HG03135 (cell line): Measurements from ENCODE around the gene OR6C68.
"Not testable (repeated sequence)": the region's sequence is repeated elsewhere in the genome, so short reads cannot be mapped to it uniquely, and the experiment has no call there.

Experiments
- ATAC-seq: cut with Tn5 transposase; IDR thresholded peaks from one replicate; pipeline ENCODE4 v1.9.1; 2021; ENCODE audit warnings: mild to moderate bottlenecking, moderate library complexity; ENCODE audit not compliant: unreplicated experiment

Gene OR6C68

DNA sequence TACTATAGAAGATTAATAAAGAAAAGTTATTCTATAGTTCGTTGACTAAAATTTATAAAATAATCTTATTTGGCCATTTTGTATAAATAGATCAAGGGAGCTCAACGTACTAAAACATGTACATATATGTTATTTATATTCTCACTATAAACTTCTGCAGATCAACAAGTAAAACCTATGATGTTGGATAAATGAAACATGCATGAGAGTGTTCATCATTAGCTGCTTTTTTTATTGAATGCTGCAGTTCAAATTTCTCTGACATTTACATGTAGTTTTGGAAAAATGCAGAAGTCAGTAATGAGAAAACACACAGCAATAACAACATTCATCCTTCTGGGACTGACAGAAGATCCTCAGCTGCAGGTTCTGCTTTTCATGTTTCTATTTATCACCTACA, at the start of gene OR6C68:
TSS of gene OR6C68 (plus strand) at position 301 of the 400 bp plus-strand sequence. CDS start at position 301, 0 bp downstream.
- no peak for ATAC-seq

DNA sequence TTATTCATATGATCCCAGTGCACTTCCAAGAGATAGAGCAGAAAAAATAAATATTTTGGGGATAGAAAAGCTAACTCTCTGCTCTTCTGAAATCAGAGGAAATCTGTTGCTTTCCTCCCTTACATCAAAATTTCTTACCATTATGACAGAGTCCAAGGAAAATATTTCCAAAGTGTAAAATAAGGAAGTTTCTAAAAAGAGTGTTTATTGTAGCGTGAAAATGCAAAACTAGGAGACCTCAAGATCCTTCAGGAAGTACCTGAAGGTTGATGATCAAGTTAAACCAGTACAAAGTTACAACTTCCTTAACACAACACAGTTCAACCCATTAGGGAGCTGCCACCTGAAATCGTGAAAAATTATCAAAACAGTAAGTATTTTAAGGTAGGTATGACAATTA, 48.4 kb upstream of the OR6C68 start, which contains the start of gene OR6C2:
TSS of gene OR6C2 (plus strand) at position 301 of the 400 bp plus-strand sequence. CDS start 8,138 bp downstream, outside the sequence.
- ATAC-seq = no peak

GRCh38 chr12:55445357-55445756, 46.8 kb upstream of the OR6C68 start:
- no peak for ATAC-seq

DNA sequence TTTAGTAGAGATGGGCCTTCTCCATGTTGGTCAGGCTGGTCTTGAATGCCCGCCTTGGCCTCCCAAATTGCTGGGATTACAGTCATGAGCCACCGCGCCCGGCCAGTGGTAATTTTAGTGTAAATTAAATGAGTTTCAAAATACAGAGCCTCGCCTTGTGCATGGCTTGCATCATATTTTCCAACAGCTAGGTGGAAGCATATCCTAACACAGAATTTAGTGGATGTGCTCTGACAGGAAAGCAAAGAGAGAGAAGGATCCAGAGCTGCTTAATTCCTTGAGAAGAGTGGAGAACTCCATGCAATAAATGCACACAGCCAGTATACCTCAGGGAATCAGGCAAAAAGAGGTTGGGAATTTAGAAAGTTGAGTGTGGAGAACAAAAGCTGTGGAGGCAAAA, 45.9 kb upstream of the OR6C68 start:
- no peak for ATAC-seq

GRCh38 chr12:55448825-55449224, 43.4 kb upstream of the OR6C68 start:
- no peak for ATAC-seq

- ATAC-seq = not testable (repeated sequence)
Observed at GRCh38 chr12:55464926-55465325, 27.3 kb upstream of the OR6C68 start.

- no peak for ATAC-seq
Observed at GRCh38 chr12:55467836-55468235, 24.3 kb upstream of the OR6C68 start.

DNA sequence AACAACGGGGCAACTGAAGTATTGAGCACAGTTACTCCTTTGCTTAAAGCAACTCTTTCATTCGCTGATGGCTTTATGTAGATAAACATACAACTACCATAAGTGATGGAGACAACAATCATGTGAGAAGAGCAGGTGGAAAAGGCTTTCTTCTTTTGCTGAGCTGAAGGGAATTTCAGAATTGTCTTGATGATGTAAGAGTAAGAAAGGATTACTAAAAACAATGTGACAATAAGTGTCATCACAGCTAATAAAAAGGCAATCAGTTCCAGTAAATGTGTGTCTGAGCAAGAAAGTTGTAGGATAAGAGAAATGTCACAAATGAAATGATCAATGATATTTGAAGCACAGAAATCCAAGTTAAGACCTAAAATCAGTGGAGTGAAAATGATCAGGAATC, 22.9 kb upstream of the OR6C68 start:
- no peak for ATAC-seq

- ATAC-seq = no peak
Observed at GRCh38 chr12:55470088-55470829, 21.9 kb upstream of the OR6C68 start, which contains the start of gene OR6C70. Gene OR6C70, minus strand, starts transcription at chr12:55470138. Its CDS starts 0 bp downstream, at chr12:55470138.

- no peak for ATAC-seq
Observed at GRCh38 chr12:55472264-55472663, 19.9 kb upstream of the OR6C68 start.

DNA sequence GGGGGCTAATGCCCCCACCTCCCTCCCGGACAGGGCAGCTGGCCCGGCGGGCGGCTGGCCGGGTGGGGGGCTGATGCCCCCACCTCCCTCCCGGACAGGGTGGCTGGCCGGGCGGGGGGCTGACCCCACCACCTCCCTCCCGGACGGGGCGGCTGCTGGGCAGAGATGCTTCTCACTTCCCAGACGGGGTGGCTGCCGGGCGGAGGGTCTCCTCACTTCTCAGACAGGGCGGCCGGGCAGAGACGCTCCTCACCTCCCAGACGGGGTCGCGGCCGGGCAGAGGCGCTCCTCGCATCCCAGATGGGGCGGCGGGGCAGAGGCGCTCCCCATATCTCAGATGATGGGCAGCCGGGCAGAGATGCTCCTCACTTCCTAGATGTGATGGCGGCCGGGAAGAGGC, 13.0 kb upstream of the OR6C68 start:
- not testable (repeated sequence) for ATAC-seq

DNA sequence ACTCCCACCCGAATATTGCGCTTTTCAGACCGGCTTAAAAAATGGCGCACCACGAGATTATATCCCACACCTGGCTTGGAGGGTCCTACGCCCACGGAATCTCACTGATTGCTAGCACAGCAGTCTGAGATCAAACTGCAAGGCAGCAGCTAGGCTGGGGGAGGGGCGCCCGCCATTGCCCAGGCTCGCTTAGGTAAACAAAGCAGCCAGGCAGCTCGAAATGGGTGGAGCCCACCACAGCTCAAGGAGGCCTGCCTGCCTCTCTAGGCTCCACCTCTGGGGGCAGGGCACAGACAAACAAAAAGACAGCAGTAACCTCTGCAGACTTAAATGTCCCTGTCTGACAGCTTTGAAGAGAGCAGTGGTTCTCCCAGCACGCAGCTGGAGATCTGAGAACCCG, 7.9 kb upstream of the OR6C68 start:
- ATAC-seq = not testable (repeated sequence)

DNA sequence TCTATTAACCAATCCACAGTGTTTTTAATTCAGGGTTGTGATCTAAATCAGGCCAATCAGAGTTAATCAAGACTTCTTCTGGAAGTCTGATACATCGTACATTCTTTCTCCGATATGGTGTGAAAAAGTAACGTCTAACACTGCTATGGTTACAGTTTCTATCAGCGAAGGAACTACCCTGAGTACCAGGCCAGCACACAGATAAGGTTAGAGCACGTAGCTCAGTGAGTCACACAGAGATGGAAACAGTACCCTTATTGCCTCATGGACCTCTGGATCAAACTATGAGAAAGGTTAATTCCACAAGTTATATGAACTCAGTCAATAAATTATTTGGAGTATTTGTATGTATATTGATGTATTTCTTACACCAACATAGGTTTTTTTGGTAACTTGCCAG, 3.3 kb downstream of the OR6C68 start:
- ATAC-seq = no peak

DNA sequence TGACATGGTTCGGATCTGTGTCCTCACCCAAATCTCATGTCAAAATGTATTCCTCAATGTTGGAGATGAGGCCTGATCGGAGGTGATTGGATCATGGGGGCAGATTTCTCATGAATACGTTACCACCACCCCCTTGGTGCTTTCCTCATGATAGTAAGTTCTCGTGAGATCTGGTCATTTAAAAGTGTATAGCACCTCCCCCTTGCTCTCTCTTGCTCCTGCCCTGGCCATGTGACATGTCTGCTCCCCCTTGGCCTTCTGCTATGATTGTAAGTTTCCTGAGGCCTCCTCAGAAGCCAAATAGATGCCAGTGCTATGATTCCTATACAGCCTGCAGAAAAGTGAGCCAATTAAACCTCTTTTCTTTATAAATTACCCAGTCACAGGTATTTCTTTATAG, 7.1 kb downstream of the OR6C68 start:
- no peak for ATAC-seq

DNA sequence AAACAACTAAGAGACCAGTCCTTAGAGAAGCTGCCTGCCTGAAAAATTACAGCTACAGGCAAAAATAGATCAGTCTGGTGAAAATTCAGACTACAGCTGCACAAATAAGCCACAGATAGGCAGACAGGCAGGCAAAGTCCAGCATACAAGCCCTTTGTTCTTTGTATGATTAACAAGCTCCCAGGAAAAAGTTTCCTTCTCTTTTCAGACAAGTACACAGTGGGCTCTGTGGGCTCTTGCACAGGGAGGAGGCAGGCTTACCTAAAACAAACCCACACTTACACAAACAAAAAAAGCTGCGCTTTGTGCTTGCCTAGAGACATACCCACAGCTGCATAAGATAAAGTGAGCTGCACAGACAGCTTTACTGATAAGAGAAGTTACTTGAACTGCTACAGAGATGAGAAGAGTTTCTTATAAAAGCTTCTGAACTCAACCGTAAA, 7.7 kb downstream of the OR6C68 start:
- no peak for ATAC-seq

- no peak for ATAC-seq
Observed at GRCh38 chr12:55501601-55502000, 9.4 kb downstream of the OR6C68 start.

- no peak for ATAC-seq
Observed at GRCh38 chr12:55515696-55516095, 23.5 kb downstream of the OR6C68 start.

- no peak for ATAC-seq
Observed at GRCh38 chr12:55516391-55516790, 24.2 kb downstream of the OR6C68 start.
